DMS79 (cell line): Measurements from ENCODE around the gene NT5DC3.

Experiments used
- DNase-seq: peaks from one replicate; lab custom pipeline; 2025; lab: John Stamatoyannopoulos, UW

The NT5DC3 gene

DNA sequence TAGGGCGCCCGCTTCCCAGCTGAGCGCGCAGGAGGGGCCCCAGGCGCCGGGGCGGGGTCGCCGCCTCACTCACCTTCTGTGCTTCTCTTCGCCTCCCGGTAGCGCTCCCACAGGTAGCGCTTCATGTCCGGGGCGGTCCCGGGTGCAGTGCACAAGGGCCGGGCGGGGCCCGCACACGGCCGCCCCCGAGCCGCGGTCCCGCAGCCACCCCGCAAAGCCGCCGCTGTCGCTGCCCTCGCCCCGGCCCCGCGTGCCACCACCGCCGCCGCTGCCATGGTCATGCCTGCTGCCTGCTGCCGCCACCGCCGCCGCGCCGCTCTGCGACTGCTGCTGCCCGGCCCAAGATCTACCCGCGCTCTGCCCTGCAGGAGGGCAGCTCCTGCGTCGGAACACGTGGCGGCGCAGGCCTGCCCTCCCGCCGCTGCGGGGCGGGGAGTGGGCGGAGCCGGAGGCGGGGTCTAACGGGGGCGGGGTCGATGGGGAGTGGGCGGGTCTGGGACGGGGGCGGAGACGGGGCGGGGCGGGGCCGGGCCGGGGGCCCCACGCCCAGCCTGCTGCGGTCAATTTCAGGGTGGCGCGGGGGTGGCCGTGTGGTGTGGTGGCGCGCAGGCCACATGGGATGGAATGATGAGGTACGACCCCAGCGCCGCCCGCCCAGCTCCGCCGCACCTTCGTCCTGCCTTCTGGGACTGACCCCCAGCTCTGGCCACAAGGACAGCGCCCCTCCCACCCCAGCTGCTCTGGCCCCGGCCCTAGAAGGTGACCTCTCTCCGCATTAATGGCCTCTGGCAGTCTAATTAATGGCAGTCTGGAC, at the start of gene NT5DC3:
NT5DC3 (minus strand) TSS at position 359 of the 814 bp plus-strand sequence; CDS start at position 281, 78 bp downstream.
- DNase-seq: peak; percentile 41

DNA sequence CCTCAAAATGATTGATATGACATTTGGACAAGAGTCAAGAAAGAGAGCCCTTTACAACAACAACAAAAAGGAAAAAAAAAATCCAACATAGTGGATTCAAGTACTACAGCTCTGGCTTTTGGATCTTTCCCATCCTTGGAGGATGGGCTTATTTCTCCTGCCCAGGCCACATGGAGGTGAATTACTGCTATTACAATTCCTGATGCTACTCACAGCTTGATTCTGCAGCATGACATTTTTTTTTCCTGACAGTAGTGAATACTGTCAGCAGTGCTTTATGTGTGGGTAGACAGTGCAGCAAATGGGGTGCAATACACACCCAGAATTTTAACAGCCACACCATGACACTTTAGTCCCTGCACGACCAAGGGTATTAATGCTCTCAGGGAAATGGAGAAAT, 46.7 kb upstream of the NT5DC3 start:
- DNase-seq: no peak

DNA sequence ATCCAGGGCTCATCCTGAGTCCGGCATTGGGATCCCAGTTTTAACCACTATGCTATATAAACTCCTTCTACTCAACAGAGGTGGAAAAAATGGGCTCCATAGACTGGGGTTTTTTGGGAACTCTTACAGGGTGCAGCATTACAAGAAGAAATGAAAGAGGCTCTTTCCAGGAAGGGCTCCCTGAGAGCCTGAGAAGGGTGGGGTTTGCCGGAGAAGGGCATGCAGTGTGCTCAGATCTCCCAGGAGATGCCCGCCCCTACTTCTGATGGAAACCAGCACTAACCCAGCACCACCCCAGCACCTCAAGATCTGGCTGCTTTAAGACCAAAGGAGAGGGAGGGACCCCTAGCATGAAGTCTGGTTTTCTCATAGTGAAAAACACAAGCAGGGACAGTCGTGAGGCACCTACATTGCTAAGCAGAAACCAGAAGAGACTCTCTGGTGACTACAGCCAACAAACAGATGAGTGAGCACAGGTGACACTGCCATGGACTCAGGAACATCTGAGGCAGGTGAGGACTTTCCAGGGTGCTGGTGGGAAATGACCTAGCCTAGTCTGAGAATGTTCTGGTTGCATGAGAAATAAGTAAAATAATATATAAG, 45.3 kb upstream of the NT5DC3 start:
- no peak for DNase-seq

DNA sequence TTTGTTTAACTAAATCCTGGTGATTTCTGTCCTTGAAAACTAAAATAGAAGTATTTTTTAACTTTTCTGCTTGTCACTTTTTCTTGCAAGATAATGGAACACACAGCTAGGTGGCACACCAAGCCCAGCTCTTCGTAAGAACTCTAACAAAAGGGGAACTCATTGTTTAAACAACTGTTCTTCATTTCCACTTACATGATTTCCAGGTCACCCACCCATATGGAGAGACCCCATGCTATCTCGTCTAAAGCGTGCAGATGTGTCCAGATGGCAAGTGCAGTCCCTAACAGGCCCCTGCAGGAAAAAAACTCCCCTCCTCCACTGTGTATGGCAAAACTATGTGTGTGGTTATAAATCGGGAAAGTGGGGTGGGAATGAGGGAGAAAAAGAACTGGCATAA, 43.3 kb upstream of the NT5DC3 start:
- no peak for DNase-seq

DNA sequence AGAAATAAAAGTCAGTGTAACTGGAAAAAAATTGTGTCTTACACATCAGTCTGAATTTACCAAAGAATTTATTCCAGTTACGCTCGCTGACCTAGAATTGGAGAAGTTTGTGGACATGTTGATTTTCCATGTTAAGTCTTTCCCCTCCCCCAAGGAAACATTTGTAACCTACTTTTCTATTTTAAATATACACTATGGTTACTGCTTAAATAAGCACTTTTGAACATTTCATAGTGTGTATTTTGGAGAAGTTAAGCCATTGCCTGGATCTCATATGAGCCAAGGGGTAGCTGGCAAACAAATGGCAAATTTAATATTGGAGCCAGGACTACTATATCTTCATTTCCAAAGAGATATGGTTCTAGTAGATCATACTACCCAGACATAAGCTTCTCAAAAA, 42.9 kb upstream of the NT5DC3 start:
- DNase-seq: no peak

DNA sequence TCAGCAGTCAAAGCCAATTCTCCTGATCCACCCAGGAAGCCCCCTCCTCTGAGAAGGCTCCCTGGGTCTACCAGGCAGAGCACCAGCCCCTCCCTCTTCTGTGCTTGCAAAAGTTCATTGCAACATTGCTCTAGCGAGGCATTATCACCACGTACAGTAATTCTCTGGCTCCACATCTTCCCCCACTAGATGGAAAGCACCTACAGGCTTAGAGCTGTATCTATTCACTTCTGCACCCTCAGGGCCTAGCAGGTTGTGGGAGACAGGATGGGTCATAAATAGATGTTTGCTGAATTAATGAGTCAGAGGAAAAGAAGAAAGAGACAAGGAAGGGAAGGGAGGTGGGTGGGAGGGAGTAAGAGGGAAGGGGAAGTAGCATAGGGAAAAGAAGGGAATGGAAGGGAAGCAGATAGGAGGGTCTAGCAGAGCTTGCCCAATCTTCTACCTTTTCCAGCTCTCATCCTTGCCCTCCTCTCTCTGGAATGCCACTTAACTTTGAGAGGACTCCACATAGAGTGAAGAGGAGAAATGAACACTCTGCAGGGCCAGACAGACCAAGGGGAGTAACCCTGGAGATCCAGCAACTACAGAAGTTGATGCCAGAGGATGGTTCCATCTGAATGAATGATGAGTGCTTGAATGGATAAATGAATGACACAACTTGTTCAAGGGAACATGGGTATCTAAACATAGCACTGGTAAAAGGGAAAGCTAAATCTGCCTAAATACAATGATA, 42.0 kb upstream of the NT5DC3 start:
- DNase-seq: no peak

DNA sequence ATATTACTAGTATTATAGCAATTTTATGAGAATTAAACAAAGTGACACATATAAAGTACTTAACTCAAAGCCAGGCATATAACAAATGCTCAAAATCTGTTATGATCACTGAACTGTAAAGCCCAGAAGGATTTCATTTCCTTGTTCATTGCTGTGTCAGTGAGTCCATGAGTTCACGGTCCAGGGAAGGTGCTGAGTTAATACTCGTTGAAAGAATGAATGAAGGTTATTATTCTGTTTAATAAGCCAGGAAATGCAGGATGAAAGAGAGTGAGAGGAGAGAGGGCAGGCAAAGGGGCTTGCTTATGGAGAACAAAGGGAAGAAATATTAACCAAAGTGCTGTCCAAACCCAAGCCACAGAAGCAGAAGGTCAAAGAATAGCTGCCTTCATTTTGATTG, 40.2 kb upstream of the NT5DC3 start:
- peak; percentile 23 for DNase-seq

DNA sequence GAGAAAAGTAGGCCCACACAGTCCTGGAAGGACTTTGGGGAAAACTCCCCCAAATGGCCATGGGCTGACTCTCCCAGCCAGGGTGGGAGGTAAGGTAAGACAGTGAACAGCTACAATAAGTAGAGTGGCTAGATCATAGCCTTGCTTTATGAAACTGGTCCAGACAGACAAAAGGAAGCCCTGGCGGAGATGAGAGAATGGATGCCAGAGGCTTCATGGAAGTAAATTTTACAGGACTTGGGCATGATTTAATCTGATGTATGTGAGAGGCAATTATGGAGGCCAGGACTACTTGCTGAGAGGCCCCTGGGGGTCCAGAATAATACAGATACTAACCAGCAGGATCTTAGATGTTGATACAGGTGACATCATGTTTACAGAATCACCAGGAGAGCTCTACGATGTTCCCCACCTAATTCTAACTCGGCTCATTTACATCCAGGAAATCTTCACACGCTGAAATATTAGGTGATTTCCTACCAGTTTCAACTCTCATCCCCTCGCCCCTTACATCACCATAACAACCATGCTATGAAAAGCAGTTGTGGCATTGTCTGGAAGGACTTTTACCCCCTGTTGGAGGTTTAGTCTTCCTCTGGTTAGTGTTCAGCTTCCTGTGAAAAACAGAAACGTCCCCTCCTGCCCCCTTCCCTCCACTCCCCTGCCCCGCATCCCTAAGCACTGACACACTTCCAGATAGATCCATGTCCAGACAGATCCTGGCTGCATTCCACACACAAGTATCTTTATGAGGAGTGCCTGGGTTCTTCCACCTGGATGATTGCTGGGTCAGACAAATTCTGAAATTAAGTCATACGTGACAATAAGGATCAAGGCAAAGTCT, 39.5 kb upstream of the NT5DC3 start:
- peak; percentile 16 for DNase-seq

DNA sequence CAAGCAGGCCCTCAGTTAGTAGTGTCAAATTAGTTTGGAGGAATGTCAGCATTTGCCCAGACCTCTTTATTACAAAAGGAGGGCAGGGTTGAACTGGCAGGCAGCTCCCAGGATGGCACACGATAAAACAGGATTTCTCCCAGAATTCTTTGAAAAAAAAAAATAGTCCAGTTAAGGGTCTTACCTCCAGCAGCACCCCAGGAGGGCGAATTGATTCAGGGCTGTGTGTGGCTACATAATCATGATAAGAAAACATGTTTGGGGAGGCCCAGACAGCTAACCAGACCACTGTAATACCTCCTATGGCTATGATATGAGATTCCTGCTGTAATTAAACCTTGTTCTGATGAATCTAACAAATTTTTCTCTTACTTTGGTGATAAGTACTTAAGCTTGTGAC, 38.8 kb upstream of the NT5DC3 start:
- no peak for DNase-seq

DNA sequence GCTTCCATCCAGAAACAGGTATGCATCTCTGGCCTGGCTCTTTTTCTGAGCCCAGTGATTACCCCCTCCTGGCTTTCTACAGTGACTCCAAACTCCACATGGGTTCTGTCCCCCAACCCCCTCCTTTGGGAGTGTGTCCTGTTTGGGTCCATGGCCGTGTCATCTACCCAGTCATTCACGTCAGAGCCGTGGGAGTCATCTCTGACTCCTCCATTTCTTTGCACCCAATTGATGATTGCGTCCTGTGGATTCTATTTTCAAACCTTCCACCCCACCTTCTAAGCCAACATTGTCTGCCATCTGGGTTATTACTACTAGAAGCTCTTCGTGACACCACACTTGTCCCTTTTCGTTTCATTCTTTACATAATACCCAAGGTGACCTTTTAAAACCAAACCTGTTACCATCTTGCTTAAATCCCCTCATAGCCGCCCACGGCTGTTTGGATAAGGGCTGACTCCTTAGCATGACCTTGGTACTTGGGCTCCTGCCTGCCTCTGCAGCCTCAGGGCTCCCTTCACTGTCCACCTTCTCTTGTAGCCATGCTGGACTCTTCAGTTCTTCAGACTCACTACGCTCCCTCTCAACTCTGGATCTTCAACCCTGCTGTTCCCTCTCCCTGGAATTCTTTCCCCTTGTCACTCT, 38.1 kb upstream of the NT5DC3 start:
- DNase-seq: no peak

DNA sequence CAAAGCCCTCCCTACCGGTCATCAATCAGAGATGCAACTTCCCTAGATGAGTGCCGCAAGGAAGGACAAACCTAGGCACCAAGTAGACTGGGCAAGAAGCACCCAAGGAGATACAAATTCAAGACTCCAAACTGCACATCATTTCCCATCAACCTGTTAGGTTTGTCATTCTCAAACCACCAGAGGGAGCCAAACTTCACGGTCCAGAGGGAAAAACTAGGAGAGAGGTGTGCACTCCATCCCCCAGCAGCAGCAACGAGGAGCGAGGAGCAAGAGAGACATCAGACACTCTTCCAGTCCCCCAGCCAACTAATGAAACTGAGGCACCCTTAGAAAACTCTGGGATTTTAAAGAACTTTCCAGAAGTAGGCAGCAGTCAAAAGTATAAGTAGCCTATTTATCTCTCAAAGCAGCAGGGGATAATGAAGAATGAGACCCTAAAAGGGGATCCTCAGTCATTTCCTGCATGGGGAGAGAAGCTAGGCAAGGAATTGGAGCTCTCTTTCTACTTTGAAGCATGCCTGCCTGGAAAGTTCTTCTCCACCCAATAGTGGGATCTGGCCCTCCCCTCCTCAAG, 37.0 kb upstream of the NT5DC3 start:
- peak; percentile 13 for DNase-seq

DNA sequence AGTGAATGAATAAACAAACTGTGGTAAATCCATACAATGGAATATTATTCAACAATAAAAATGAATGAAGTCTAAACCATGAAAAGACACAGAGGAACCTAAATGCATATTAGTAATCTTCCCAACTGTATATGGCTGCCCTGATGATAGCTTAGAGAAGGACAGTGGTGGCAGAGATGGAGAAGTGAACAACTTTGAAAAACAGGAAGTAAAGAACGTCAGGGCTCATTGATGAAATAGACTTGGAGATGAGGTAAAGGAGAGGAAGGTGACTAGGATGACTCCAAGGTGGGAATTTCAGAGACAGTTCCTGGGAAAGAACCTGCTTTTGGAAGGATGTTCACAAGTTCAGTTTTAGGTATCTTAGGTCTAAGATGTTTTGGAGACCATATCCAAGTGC, 36.3 kb upstream of the NT5DC3 start:
- DNase-seq: no peak

DNA sequence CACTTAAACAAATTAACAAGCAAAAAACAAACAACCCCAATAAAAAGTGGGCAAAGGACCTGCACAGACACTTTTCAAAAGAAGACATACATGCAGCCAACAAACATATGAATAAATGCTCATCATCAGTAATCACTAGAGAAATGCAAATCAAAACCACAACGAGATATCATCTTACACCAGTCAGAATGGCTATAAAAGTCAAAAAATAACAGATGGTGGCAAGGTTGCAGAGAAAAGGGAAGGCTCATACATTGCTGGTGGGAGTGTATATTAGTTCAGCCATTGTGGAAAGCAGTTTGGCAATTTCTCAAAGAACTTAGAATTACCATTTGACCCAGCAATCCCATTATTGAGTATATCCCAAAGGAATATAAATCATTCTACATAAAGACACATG, 34.6 kb upstream of the NT5DC3 start:
- no peak for DNase-seq

DNA sequence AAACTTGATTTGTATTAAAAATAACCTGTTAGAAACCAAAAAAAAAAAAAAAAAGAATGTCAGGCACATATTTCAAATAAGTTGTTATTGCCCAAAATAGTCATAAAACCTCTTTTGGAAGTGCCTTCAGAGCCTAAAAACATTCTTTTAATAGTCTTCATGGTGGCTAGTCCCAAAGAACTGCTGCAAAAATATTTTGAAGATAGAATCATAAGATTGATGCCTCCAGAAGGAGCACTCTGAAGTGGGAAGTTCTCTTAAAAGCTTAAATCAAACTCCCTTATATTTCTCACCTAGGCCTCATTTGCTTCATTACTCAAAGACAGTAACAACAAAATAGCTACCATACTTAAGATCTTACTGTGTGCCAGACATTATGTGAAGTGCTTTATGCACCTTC, 27.2 kb upstream of the NT5DC3 start:
- DNase-seq: no peak

DNA sequence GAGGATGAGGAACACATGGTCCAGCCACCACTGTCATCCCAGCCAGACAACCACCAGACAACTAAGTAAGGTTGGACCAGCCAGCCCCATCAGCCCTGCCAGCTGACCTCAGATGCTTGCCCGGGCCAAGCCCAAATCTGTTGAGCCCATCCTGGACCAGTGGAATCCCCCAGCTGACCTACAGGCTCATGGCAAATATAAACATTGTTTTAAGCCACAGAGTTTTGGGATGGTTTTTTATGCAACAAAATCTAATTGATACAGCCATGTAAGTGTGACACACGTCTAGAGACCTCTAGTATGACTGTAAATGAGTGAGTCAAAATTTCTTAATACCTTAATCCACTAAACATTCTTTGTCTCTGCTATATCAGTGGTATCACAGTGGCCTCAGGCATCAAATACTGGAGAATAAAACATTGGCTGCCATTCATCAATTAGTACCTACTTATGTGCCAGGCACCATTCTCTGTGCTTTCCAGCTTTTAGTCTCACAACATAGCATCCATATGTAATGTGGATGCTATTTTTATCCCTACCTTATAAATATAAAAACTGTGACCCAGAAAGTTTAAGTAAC, 24.2 kb upstream of the NT5DC3 start:
- no peak for DNase-seq

DNA sequence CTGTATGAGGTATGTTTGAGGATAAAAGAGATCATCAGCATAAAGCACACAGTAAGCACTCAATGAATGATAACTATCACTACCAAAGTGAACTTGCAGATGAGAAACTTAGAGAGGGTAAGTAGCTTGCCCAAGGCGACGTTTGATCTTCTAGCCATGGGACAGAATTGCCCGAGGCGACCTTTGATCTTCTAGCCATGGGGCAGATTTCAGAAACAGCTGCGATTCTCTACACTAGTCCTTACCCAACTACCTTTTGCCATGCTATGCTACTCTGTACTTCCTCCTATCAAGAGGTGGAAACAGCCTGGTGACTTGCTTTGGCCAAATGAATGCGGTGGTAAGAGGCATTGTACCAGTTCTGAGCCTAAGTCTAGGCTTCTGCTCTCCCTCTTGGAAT, 23.7 kb upstream of the NT5DC3 start:
- DNase-seq: no peak

DNA sequence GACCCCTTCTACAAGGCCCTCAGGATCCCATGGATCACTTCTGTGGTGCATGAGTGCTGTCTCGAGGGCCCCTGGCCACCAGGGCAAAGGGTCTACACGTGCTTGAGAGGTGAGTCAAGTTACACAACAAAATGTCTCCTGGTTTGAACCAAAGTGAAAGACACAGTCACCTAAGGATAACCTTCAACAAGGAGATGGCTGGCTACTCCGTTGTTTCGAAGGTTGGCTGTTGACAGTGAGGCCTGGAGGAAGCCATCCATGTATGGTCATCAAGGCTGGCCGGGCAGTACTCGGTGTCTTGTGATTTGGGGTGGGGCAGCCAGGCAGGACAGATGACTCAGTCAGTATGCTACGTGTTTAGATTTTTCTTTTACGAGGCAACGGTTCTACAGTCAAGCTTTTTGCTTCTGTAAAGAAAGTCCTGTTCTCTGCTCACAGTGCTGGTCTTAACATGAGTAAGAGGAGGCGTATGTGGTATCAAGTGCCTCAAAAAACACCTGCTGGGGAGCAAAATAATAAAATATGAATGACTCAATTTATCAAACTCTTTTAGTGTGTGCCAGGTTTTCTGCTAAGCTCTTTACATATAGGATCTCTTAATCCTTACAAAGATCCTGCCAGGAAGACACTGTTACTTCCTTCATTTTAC, 18.0 kb upstream of the NT5DC3 start:
- DNase-seq: peak; percentile 16

DNA sequence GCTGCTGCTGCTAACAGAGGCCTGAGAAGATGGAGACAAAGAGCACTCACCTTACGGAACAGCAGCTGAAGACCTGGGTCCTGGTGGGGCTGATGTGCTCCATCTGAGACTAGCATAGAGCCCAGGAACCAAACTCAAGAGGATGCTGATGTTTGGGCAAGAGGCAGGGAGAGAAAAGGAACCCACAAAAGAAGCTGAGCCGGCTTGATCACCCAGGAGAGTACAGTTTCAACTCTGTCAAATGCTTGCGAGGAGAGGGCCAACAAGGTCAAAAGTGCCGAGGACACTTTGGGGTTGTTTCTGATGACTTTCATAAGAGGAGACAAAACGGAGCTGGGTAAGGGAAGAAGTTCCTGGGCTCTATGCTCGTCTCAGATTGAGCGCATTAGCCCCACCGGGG, 17.3 kb upstream of the NT5DC3 start:
- DNase-seq: no peak

DNA sequence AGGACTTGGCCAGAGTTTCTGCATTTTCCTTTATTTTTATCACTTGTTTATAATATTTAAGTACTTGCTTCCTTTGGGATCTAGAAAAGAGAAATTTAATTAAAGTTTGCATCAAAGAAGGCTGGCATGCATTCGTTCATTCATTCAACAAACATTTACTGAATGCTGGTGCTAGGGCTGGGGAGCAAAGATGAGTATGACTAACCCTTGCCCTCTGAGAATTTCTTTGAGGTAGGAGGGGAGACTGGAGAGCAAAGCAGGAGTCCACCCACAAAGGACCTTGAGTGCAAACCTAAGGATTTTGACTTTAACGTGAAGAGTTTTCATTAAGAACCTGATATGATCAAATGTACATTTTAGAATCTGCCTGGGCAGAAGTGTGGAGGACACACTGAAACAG, 16.1 kb upstream of the NT5DC3 start:
- DNase-seq: no peak

DNA sequence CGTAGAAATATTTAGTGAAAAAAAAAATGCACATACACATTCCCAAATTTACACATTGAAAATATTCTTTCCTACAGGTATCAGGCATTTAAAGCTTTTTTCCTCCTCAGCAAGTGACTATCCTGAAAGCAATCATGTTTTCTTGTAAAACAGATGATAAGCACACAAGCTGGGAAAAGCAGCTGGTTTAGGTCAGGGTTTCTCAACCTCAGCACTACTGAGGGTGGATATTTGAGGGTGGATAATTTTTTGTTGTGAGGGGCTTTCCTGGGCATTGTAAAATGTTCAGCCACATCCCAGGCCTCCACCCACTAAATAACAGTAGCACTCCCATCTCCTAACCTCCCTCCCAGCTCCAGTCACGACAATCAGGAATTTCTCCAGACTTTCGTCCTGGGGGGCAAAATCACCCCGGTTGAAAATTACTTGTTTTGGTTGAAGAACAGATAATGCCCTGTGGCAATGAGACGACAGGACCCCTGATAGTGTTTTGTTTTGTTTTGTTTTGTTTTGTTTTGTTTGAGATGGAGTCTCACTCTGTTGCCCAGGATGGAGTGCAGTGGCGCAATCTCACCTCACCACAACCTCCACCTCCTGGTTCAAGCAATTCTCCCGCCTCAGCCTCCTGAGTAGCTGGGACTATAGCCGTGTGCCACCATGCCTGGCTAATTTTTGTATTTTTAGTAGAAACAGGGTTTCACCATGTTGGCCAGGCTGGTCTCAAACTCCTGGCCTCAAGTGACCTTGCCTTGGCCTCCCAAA, 15.0 kb upstream of the NT5DC3 start:
- no peak for DNase-seq
